LHCN-M2 (cell line): ENCODE measurements around the gene NBL1. TPM values are rescaled to one million over a fixed set of nuclear protein-coding genes. Genes with fewer than 3 reads are reported as not detected.

ENCODE experiments used
- DNase-seq: peaks from one replicate; pipeline ENCODE4 v3.0.0-alpha.2; 2012; ENCODE audit warnings: low read depth
- total RNA-seq: library from RNA; depleted of rRNA; stranded (reverse); fragments of >200 nt; gene quantifications from 2 replicates; pipeline ENCODE4 v1.2.3, GENCODE V29; 2014; rRNA removed

Gene NBL1
- total RNA-seq, 1 experiment from 2014 or later, result 9.0 TPM

- DNase-seq, result no peak
Observed at GRCh38 chr1:19695772-19696171, 51.7 kb downstream of the NBL1 start.

- DNase-seq, result no peak
Observed at GRCh38 chr1:19696820-19697219, 52.7 kb downstream of the NBL1 start.

- DNase-seq, result no peak
Observed at GRCh38 chr1:19698181-19698580, 54.1 kb downstream of the NBL1 start.

- no peak for DNase-seq
Observed at GRCh38 chr1:19700079-19700777, 56.1 kb downstream of the NBL1 start.

- no peak for DNase-seq
Observed at GRCh38 chr1:19703280-19703679, 59.2 kb downstream of the NBL1 start.

GRCh38 chr1:19704247-19705113 is 60.4 kb downstream of the NBL1 start:
- peak; percentile 54 for DNase-seq

- no peak for DNase-seq
Observed at GRCh38 chr1:19705464-19705863, 61.4 kb downstream of the NBL1 start.

GRCh38 chr1:19706136-19706535 is 62.0 kb downstream of the NBL1 start:
- DNase-seq, result no peak

Other genes with a start within 250 kb of the NBL1 start
- 97.1 and 134 TPM in 2 replicates for gene CAPZB, start 158.8 kb upstream of the NBL1 start, total RNA-seq
- gene HTR6, start 20.6 kb downstream of the NBL1 start, total RNA-seq, result not detected in 2 replicates
- 19.8 and 20.6 TPM in 2 replicates for gene TMCO4, start 155.6 kb downstream of the NBL1 start, total RNA-seq
- not detected in 2 replicates for gene RNF186, start 171.0 kb downstream of the NBL1 start, total RNA-seq
- 4.0 and 4.4 TPM in 2 replicates for gene OTUD3, start 238.1 kb downstream of the NBL1 start, total RNA-seq